Measurements from ENCODE around the gene TNP2. TPM values are rescaled to one million over a fixed set of nuclear protein-coding genes. Genes with fewer than 3 reads are reported as not detected.

Gene TNP2
- total and polyA plus RNA-seq, 2 donors (not counting 3 experiments of a cell fraction or from before 2014, with no cell fraction given), result not detected

DNA sequence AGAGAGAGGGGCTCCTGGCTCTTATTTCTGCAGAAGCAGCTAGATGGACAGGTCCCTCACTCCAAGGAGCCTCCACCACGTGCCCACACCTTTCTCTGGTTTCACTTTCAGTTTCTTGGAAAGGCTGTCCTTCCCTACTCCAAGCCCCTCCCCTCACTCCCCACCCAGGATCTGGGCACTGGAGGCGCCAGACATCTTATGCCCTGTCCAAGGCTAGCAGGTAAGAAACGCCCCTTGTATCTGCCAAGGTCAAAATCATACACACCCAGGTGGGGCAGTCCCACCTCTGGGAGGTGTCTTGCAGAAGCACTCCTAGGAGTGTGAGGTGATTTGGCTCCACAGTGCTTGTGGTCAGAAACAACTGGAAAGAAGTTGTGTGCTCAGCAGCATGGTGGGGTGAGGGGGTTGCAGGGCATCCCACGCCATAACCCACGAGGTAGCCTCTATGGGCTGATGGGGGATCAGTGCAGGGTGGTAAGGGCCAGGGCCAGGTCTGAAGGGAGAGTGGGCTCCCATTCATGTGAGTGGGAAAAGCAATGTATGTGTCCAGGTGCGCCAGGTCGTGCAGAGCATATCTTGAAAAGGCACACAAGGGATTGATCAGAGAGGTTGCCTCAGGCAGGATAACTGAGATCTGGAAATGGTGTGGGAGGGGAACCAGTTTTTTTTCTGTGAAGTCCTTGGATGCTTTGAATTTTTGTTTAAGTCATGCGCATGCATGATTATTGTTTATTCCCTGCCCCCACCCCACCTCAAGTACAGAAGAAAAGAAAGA, 43.8 kb upstream of the TNP2 start:
- peak overlapping the region; percentile 50 for H2AFZ ChIP-seq (ENCODE audit: low read depth, low read length)
- no peaks in the 10 kb centered on the region for H3K27me3 ChIP-seq (ENCODE audit: control insufficient read depth in 2 of 2, insufficient read depth in 2 of 2, low read length in 2 of 2)
- FAIRE-seq (no peak), DNase-seq (ENCODE audit: low read depth, low spot score) (no peak)
- H3K4me3 ChIP-seq (replicated peaks in 1 of 3; ENCODE audit: insufficient read depth in 1 of 3, low read depth in 1 of 3, low read length in 3 of 3), result no peak overlapping the region
- BruUV-seq (replicated peaks), result no TSS peak
- H3K79me2 ChIP-seq (ENCODE audit: control insufficient read depth, insufficient read depth, low read length), result no peaks in the 10 kb centered on the region
- dilution Hi-C loops (cut with MboI; ENCODE audit: extremely low pct_ligation_motif_present, low sequenced_read_pairs), result no loop called here
- no peak overlapping the region for H3K27ac ChIP-seq (ENCODE audit: insufficient read depth, low read depth, low read length)
- no peaks in the 10 kb centered on the region for H3K4me1 ChIP-seq (ENCODE audit: control insufficient read depth, extremely low read depth, insufficient read depth, low read length)
- intact Hi-C loops (cut with micrococcal nuclease), result loop anchor here (10.0 kb wide), 1 partner anchor 58 kb away; the partner anchor contains the start of gene SOCS1
- no peak for TF ChIP-seq MYC (IDR thresholded peaks at IDR 0.05; ENCODE audit: low read depth, low read length)
- no peak for TF ChIP-seq GATA2 (IDR thresholded peaks at IDR 0.05; ENCODE audit: insufficient read depth, insufficient read length, low read depth, low read length)
- TF ChIP-seq, protein P1, sequence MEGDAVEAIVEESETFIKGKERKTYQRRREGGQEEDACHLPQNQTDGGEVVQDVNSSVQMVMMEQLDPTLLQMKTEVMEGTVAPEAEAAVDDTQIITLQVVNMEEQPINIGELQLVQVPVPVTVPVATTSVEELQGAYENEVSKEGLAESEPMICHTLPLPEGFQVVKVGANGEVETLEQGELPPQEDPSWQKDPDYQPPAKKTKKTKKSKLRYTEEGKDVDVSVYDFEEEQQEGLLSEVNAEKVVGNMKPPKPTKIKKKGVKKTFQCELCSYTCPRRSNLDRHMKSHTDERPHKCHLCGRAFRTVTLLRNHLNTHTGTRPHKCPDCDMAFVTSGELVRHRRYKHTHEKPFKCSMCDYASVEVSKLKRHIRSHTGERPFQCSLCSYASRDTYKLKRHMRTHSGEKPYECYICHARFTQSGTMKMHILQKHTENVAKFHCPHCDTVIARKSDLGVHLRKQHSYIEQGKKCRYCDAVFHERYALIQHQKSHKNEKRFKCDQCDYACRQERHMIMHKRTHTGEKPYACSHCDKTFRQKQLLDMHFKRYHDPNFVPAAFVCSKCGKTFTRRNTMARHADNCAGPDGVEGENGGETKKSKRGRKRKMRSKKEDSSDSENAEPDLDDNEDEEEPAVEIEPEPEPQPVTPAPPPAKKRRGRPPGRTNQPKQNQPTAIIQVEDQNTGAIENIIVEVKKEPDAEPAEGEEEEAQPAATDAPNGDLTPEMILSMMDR (IDR thresholded peaks at IDR 0.05; ENCODE audit: extremely low read depth in 1 of 2, insufficient read depth in 1 of 2, low read depth in 1 of 2, low read length in 2 of 2), result no peak
- TF ChIP-seq, protein P2, sequence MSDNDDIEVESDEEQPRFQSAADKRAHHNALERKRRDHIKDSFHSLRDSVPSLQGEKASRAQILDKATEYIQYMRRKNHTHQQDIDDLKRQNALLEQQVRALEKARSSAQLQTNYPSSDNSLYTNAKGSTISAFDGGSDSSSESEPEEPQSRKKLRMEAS (IDR thresholded peaks at IDR 0.05; ENCODE audit: insufficient read depth, insufficient read length), result no peak
- TF ChIP-seq POLR2AphosphoS5 (IDR thresholded peaks at IDR 0.05; ENCODE audit: insufficient read depth, low read depth, low read length), result no peak
- no peak for TF ChIP-seq POLR2A (IDR thresholded peaks at IDR 0.05; ENCODE audit: low read depth, low read length)
- TF ChIP-seq JUN (IDR thresholded peaks at IDR 0.05; ENCODE audit: borderline replicate concordance, insufficient read depth, insufficient read length, low read depth), result no peak
- no peak for TF ChIP-seq FOS (IDR thresholded peaks at IDR 0.05; ENCODE audit: borderline replicate concordance, insufficient read depth, low read length)
- no peak for TF ChIP-seq EZH2 (IDR thresholded peaks at IDR 0.05; ENCODE audit: borderline replicate concordance, low read depth, low read length, severe bottlenecking)
- no peak overlapping the region for H3K4me2 ChIP-seq (ENCODE audit: insufficient read depth, low read length)
- H4K20me1 ChIP-seq (replicated peaks; ENCODE audit: control insufficient read depth, extremely low read depth, insufficient read depth, low read length), result no peaks in the 10 kb centered on the region
- H3K9ac ChIP-seq (replicated peaks; ENCODE audit: extremely low read depth, insufficient read depth, low read length), result no peak overlapping the region
- ChIA-PET CTCF (no interaction called here), POLR2A (no interaction called here)
- no peaks in the 10 kb centered on the region for H3K36me3 ChIP-seq (ENCODE audit: control insufficient read depth in 2 of 2, extremely low read depth in 1 of 2, insufficient read depth in 2 of 2, low read length in 2 of 2)
- H3K9me3 ChIP-seq (replicated peaks; ENCODE audit: control insufficient read depth, insufficient read depth, low read length), result no peaks in the 10 kb centered on the region
- H3K9me1 ChIP-seq (replicated peaks; ENCODE audit: control insufficient read depth, extremely low read depth, insufficient read depth, low read length), result no peaks in the 10 kb centered on the region
